GM13976 (cell line): ENCODE data around the gene DSEL.
A peak's percentile ranks its signal among the peaks of the same experiment; 100 is the strongest.

Experiments used
- DNase-seq: peaks from one replicate; pipeline ENCODE4 v3.0.0; 2012; ENCODE audit warnings: low spot score
- in situ Hi-C: fragments of 300-500 bp; cut with MboI; formaldehyde crosslinking; loops from one replicate; pipeline ENCODE4 v1.12.0; 2022; ENCODE audit warnings: low sequenced_read_pairs, mixed read lengths, inconsistent platforms; ENCODE audit not compliant: unreplicated experiment
- TF ChIP-seq, protein P1 (sequence below): IDR thresholded peaks from 2 replicates; pipeline ENCODE4 v1.5.1; 2012; ENCODE audit warnings: borderline replicate concordance, mild to moderate bottlenecking; ENCODE audit not compliant: insufficient read depth; ENCODE audit errors: extremely low read depth, missing control alignments, control extremely low read depth

DSEL gene

DNA sequence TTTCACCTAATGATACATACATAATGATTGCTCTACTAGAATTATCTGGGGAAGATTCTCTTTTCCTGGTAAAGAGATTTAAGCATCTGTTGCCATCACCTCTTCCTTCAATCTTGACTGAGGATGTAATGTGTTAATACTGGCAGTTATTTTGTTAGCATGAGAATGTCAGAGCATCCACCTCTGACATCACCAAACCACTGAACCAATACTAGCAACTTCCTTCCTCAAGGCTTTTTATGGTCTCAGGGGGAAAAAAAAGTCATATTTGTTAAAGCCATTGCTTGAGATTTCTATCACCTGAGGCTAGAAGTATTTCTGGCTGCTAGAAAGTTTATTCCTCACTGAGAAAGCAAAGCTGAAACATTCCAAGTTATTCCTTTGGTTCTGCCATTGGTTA, 48.5 kb downstream of the DSEL start:
- DNase-seq, result no peak
- in situ Hi-C loops, result no loop called here
- TF ChIP-seq, protein P1, sequence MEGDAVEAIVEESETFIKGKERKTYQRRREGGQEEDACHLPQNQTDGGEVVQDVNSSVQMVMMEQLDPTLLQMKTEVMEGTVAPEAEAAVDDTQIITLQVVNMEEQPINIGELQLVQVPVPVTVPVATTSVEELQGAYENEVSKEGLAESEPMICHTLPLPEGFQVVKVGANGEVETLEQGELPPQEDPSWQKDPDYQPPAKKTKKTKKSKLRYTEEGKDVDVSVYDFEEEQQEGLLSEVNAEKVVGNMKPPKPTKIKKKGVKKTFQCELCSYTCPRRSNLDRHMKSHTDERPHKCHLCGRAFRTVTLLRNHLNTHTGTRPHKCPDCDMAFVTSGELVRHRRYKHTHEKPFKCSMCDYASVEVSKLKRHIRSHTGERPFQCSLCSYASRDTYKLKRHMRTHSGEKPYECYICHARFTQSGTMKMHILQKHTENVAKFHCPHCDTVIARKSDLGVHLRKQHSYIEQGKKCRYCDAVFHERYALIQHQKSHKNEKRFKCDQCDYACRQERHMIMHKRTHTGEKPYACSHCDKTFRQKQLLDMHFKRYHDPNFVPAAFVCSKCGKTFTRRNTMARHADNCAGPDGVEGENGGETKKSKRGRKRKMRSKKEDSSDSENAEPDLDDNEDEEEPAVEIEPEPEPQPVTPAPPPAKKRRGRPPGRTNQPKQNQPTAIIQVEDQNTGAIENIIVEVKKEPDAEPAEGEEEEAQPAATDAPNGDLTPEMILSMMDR, result no peak

DNA sequence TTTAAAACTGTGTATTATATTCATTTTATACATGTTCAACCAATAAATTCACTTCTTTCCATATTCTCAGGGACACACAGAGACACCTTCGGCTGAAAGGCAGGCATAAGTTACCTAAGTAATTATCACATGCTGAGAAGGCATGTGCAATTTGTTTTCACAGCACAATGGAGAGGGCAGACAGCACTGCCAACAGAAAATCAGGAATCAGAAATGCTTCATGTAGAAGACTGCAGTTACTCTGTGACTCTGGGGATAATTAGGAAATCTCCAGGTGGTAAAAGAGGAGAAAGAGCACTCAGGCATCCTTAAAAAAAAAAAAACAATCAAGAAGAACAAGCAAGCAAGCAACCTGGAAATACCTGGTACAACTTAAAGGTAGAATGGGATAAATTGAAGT, 49.3 kb downstream of the DSEL start:
- DNase-seq, result no peak
- in situ Hi-C loops, result no loop called here
- TF ChIP-seq, protein P1, result no peak

DNA sequence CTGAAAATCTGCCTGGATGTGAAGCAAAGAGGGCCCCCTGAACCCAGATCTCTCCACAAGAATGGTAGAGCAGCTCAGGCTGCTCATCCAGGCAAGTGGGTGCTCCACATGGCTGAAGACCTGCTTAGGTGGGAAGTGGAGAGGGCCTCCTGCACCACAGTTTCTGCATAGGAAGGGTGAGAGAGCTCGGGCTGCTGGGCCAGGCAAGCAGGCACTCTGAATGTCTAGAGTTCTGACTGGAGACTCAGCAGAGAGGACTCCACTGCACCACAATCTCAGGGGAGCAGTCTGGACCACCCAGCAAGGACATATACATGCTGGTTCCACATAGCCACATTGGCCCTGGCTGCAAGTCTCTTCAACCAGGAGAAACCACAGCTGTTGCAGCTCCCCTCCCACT, 52.0 kb downstream of the DSEL start:
- no peak for DNase-seq
- TF ChIP-seq, protein P1, result no peak
- in situ Hi-C loops, result no loop called here

GRCh38 chr18:67463829-67464228, 52.7 kb downstream of the DSEL start:
- DNase-seq, result no peak
- TF ChIP-seq, protein P1, result peak; percentile 4
- in situ Hi-C loops, result no loop called here

DNA sequence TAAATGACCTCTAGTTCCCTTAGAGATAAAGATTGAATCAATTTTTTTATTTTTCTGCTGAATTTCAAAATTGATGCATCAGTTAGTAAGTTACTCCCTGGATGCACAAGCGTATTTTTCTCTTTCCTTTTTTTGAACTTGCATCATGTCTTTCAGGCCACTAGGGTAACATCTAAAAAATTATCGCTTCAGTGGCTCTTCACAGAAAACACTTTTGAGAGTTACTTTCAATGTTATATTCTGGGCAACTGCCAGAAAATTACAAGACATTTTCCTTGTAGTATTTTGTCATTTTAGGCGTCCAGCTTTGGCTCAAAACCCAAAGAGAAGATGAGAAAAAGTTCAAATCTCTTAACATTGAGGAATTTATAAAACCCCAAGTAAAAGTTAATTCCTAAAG, 59.8 kb downstream of the DSEL start:
- in situ Hi-C loops, result no loop called here
- no peak for DNase-seq
- TF ChIP-seq, protein P1, result no peak
